AG09309 (cell line): Measurements from ENCODE around the gene TBX21.

Source experiments
- DNase-seq: peaks from one replicate; pipeline ENCODE4 v3.0.0-alpha.2; 2010; ENCODE audit warnings: low read depth
- H3K4me3 ChIP-seq: 2 replicates; pipeline ENCODE4 v1.5.1; 2011; ENCODE audit warnings: mild to moderate bottlenecking, low read depth, low read length, moderate library complexity; ENCODE audit not compliant: control insufficient read depth
- TF ChIP-seq, protein P1 (sequence below): IDR thresholded peaks from 2 replicates; pipeline ENCODE4 v1.5.1; 2011; ENCODE audit warnings: mild to moderate bottlenecking, low read depth, low read length, inconsistent platforms; ENCODE audit not compliant: insufficient read depth, control insufficient read depth; ENCODE audit errors: missing control alignments

TBX21 gene

DNA sequence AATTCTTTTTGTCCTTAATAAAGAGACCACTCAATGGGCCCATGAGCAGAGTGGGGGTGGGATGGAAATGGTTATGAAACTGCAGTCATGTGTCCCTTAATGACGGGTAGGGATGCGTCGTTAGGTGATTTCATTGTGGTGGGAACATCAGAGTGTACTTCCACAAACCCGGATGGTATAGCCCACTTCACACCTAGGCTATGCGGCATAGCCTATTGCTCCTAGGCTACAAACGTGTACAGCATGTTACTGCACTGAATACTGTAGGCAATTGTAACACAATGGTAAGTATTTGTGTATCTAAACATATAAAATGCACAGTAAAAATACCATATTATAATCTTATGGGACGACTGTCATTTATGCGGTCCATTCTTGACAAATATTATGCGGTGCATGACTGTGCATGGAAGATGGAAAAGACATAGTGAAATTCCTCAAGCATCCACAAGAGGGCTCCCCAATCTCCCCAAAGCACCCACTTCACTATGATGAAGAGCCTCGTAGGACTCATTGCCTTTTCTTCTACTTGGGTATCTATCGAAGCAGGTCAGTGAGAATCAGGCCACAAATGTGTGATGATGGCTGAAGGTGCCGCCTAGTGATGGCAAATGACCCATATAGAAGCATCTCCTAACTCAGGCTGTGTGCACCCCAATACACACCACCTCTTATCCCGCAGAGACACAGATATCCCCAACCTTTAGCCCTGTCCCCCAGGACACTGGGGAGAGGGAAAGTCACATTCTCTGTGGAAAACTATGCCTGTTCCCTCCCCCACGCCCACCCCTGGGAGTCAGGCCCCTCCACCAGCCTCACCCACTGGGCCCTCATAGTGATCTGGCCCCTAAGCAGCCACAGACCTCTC, 43.5 kb downstream of the TBX21 start:
- TF ChIP-seq, protein P1, sequence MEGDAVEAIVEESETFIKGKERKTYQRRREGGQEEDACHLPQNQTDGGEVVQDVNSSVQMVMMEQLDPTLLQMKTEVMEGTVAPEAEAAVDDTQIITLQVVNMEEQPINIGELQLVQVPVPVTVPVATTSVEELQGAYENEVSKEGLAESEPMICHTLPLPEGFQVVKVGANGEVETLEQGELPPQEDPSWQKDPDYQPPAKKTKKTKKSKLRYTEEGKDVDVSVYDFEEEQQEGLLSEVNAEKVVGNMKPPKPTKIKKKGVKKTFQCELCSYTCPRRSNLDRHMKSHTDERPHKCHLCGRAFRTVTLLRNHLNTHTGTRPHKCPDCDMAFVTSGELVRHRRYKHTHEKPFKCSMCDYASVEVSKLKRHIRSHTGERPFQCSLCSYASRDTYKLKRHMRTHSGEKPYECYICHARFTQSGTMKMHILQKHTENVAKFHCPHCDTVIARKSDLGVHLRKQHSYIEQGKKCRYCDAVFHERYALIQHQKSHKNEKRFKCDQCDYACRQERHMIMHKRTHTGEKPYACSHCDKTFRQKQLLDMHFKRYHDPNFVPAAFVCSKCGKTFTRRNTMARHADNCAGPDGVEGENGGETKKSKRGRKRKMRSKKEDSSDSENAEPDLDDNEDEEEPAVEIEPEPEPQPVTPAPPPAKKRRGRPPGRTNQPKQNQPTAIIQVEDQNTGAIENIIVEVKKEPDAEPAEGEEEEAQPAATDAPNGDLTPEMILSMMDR: peak; percentile 72
- no peak overlapping the region for H3K4me3 ChIP-seq
- DNase-seq: no peak

DNA sequence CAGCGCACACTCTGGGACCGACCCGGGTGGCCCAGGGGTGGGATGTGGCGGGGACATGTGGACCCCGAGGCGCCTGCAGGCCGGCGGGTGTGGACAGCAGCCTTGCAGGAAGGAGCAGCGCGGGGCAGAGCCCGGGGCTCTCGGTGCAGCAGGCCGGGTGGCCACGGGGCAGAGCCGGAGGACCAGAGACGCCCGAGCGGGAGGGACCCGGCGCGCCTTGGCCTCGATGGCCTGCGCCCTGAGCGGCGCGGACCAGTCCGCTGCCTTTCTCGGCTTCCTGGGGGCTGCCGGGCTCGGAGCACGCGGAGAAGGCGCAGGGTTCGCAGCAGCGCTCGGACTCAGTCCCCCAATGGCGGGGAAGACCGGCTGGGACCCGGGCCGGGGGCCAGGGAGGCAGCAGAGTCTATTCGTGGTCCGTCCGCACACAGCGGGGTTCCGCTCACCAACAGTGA, 45.2 kb downstream of the TBX21 start:
- TF ChIP-seq, protein P1: no peak
- H3K4me3 ChIP-seq: no peak overlapping the region
- no peak for DNase-seq

DNA sequence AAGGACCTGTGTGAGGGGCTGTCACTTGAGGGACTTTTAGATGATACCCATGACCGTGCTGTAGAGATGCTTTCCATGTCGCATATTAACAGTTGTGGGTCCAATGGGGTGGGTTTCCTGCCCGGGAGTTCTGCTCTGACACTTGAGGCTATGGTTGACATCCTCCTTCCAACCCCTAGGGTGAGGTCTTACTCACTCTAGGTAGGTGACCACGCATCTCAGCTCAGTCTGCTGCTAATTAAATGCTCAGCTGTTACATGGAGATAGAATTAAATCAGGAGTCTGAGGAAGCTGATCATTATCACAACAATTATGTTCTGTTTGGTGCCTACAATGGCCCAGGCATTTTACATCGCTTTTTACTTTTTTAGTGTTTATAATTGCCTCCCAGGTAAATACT, 48.4 kb downstream of the TBX21 start:
- no peak overlapping the region for H3K4me3 ChIP-seq
- no peak for DNase-seq
- TF ChIP-seq, protein P1: no peak

DNA sequence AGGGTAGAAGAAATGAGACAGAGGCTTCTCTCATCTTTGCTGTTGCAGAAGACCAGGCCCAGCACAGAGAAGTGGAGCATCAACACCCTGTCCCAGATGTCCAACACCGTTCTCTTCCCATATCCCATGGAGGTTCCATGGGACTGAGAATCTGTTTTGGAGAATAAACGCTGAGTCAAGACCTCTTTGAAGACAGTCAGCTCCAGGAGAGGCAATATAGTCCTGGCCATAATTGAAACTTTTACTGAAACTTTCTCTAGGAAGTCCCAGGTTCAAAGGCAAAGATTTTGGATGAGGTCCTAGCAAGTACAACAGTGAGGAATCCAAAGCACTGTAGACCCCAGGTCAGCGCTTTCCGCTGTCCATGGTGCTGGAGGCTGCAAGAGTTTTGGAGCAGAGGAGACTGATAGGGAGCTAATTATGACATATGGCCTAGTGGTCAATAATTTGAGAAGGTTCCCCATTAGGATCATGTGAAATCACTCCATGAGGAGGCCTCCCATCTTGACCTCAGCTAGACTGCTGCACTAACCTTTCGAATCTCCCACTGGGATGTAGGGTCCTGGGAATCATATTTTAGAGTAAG, 52.6 kb downstream of the TBX21 start:
- no peak overlapping the region for H3K4me3 ChIP-seq
- no peak for DNase-seq
- TF ChIP-seq, protein P1: no peak

DNA sequence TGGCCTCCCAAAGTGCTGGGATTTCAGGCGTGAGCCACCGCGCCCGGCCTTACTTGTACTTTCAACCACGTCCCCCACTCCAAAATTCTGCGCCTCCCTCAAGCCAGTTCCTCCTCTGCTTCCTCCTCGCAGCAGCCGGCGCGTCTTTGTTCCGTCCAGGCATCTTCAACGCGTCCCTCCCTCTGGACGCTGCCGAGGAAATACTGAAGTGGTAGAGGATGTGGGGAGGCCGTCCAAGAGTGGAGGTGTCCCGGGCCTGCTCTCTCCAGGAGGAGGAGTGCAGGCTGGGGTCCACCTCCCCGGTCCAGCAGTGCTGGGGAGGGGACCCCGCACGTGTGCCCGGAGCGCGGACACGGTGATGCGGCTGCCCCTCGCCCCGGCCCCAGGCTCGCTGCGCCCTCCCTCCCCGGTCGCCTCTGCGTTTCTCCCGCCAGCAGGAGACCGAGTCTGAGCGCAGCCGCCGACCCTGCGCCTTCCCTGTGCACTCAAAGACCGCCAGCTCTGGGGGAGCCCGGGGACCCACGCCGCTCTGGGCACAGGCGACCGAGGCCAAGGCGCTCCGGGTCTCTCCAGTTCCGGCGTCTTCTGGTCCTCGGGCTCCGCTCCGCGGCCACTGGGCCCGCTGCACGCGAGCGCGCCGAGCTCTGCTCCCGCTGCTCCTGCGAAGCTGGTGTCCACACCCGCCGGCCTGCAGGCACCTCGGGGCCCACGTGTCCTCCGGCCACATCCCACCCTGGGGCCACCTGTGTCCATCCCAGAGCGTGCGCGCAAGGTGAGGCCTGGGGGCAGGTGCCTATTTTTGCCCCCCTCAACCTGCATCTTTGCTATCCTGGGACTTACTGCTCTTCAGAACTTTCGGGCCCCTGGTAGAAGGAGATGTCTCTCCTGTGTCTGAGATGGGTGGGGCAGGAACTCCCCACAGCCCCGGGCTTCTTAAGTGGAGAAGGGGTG, 56.9 kb downstream of the TBX21 start:
- TF ChIP-seq, protein P1: peak; percentile 59
- peak overlapping the region; percentile 36 for H3K4me3 ChIP-seq
- no peak for DNase-seq

DNA sequence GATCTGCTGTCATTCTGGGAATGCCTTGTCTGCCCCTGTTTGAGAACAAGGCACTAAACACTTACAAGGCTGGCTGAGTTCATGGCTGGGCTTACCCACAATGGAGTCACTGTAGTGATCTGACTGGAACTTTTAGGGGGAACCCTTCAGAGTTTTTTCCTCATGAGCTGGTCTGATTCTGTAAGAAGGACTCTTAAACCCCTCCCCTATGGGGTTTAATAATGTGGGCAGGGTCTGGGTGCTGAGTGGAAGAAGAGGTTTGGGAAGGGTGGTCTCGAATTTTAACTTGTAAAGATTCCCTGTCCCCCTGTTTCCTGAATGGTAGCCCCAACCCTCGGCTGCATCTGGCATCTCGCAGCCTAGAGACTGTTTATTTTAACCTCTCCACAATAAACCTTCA, 58.0 kb downstream of the TBX21 start:
- TF ChIP-seq, protein P1: no peak
- H3K4me3 ChIP-seq: no peak overlapping the region

More for the DNA sequence above, 58.0 kb downstream of the TBX21 start:
- DNase-seq: no peak
